Esophagus squamous epithelium (tissue), 4 donors: Measurements from ENCODE around the gene FGD3.

ENCODE experiments used
- POLR2A ChIP-seq, 4 donors: fragments of 450-650 bp; IDR thresholded peaks; one replicate each; pipeline ENCODE4 v1.6.1; 2017; ENCODE audit warnings: antibody characterized with exemption in 4 of 4, mild to moderate bottlenecking in 4 of 4, moderate library complexity in 3 of 4
- TF ChIP-seq, protein P1 (sequence below), 6 experiments: fragments of 450-650 bp in 4 of 6; fragments of 200-600 bp in 2 of 6; sonication (generic) in 2 of 6; IDR thresholded peaks; one replicate each; pipeline ENCODE4 v1.5.1; 2016 to 2019; ENCODE audit warnings: antibody characterized with exemption in 6 of 6, mild to moderate bottlenecking in 4 of 6, moderate library complexity in 4 of 6

DNA sequence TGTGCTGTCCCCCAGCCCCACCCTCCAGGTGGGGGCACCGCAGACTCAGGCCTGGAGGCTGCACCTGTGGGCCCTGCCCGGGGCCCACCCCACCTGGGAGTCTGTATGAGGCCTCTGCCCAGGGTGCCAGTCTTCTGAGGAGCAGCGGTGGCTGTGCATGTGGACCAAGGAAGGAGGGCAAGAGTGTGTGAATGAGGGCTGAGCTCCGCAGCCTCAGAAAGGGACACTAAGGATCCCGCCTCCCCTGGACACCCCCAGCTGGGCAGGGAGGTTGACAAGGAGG is 19.1 kb downstream of the FGD3 start:
- TF ChIP-seq, protein P1, sequence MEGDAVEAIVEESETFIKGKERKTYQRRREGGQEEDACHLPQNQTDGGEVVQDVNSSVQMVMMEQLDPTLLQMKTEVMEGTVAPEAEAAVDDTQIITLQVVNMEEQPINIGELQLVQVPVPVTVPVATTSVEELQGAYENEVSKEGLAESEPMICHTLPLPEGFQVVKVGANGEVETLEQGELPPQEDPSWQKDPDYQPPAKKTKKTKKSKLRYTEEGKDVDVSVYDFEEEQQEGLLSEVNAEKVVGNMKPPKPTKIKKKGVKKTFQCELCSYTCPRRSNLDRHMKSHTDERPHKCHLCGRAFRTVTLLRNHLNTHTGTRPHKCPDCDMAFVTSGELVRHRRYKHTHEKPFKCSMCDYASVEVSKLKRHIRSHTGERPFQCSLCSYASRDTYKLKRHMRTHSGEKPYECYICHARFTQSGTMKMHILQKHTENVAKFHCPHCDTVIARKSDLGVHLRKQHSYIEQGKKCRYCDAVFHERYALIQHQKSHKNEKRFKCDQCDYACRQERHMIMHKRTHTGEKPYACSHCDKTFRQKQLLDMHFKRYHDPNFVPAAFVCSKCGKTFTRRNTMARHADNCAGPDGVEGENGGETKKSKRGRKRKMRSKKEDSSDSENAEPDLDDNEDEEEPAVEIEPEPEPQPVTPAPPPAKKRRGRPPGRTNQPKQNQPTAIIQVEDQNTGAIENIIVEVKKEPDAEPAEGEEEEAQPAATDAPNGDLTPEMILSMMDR (IDR thresholded peaks at IDR 0.05): no peak
- TF ChIP-seq POLR2A (IDR thresholded peaks at IDR 0.05): no peak
